ENCODE data around the gene APC. TPM values are rescaled to one million over a fixed set of nuclear protein-coding genes. Genes with fewer than 3 reads are reported as not detected.

APC gene
- total and polyA plus RNA-seq, 2 of the 13 experiments (the other 11 are each of a cell fraction or from before 2014, with no cell fraction given), result 6.1 to 19.0 TPM

GRCh38 chr5:112886975-112887374, 149.3 kb downstream of the APC start:
- no peak for ATAC-seq
- FAIRE-seq, result no peak
- no peak overlapping the region for H3K4me3 ChIP-seq (replicated peaks in 1 of 3; ENCODE audit: insufficient read depth in 1 of 3, low read depth in 2 of 3, low read length in 3 of 3)
- H3K36me3 ChIP-seq (replicated peaks in 1 of 2; ENCODE audit: control insufficient read depth in 1 of 2, insufficient read depth in 2 of 2, low read length in 2 of 2), result peaks cover 19 to 49% of the 10 kb centered on the region in 2 experiments
- no peaks in the 10 kb centered on the region; a peak in 1 of 5 replicates for H3K27me3 ChIP-seq (ENCODE audit: control insufficient read depth in 1 of 2, insufficient read depth in 2 of 2, low read length in 2 of 2)
- CTCF ChIA-PET (ENCODE audit: low intra/inter-chr PET ratio, low total read pairs), result no interaction called here
- intact Hi-C loops (cut with micrococcal nuclease; ENCODE audit: unreplicated experiment) (no loop called here), in situ Hi-C loops (cut with HindIII; ENCODE audit: extremely low pct_ligation_motif_present, low pct_unique_long_range_greater_than_20kb) (no loop called here)
- TSS peak; percentile 14 for BruUV-seq (replicated peaks)
- no peak overlapping the region for H2AFZ ChIP-seq (ENCODE audit: low read length)
- H3K4me2 ChIP-seq (ENCODE audit: low read depth, low read length), result no peak overlapping the region
- TF ChIP-seq, protein P1, sequence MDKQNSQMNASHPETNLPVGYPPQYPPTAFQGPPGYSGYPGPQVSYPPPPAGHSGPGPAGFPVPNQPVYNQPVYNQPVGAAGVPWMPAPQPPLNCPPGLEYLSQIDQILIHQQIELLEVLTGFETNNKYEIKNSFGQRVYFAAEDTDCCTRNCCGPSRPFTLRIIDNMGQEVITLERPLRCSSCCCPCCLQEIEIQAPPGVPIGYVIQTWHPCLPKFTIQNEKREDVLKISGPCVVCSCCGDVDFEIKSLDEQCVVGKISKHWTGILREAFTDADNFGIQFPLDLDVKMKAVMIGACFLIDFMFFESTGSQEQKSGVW (CRISPR knock-in tag; IDR thresholded peaks at IDR 0.05; ENCODE audit: borderline replicate concordance), result no peak
- TF ChIP-seq ZNF639 (CRISPR knock-in tag; conservative IDR thresholded peaks at IDR 0.05), result no peak
- no peak for TF ChIP-seq ZFP62 (CRISPR knock-in tag; IDR thresholded peaks at IDR 0.05)
- TF ChIP-seq STAT5B (CRISPR knock-in tag; IDR thresholded peaks at IDR 0.05), result no peak
- no peak for TF ChIP-seq ZC3H13 (CRISPR knock-in tag; IDR thresholded peaks at IDR 0.05)
- no peak for TF ChIP-seq ZNF430 (CRISPR knock-in tag; IDR thresholded peaks at IDR 0.05)
- TF ChIP-seq ZNF318 (CRISPR knock-in tag; IDR thresholded peaks at IDR 0.05), result no peak
- no peak for TF ChIP-seq CENPT (CRISPR knock-in tag; IDR thresholded peaks at IDR 0.05; ENCODE audit: low read depth)
- TF ChIP-seq ZNF160 (CRISPR knock-in tag; IDR thresholded peaks at IDR 0.05), result no peak
- no peak for TF ChIP-seq ZNF274 (CRISPR knock-in tag; IDR thresholded peaks at IDR 0.05)
- TF ChIP-seq MLLT10 (CRISPR knock-in tag; IDR thresholded peaks at IDR 0.05), result no peak
- no peak for TF ChIP-seq FOXK2 (IDR thresholded peaks at IDR 0.05)
- TF ChIP-seq GTF2F1 (IDR thresholded peaks at IDR 0.05; ENCODE audit: low read length), result no peak
- DNase-seq (ENCODE audit: low spot score), result no peak
- no peak overlapping the region for H3K27ac ChIP-seq (ENCODE audit: extremely low read length, insufficient read depth, low read length)
- WGBS (ENCODE audit: low lambda C conversion rate), result 96% methylated on average over 4 of the region's 4 CpGs
- POLR2A ChIA-PET, result no interaction called here
- H3K79me2 ChIP-seq (ENCODE audit: insufficient read depth, low read length), result no peaks in the 10 kb centered on the region
- no peaks in the 10 kb centered on the region; the same call in 1 of the 2 replicates for H4K20me1 ChIP-seq (ENCODE audit: insufficient read depth, low read length)
- no peaks in the 10 kb centered on the region for H3K4me1 ChIP-seq (ENCODE audit: insufficient read depth, low read length)
- H3K9ac ChIP-seq (ENCODE audit: insufficient read depth, low read depth, low read length), result no peak overlapping the region
- no peaks in the 10 kb centered on the region for H3K9me3 ChIP-seq (ENCODE audit: low read length)
